Measurements from ENCODE around the gene CSNK1D.

CSNK1D gene

DNA sequence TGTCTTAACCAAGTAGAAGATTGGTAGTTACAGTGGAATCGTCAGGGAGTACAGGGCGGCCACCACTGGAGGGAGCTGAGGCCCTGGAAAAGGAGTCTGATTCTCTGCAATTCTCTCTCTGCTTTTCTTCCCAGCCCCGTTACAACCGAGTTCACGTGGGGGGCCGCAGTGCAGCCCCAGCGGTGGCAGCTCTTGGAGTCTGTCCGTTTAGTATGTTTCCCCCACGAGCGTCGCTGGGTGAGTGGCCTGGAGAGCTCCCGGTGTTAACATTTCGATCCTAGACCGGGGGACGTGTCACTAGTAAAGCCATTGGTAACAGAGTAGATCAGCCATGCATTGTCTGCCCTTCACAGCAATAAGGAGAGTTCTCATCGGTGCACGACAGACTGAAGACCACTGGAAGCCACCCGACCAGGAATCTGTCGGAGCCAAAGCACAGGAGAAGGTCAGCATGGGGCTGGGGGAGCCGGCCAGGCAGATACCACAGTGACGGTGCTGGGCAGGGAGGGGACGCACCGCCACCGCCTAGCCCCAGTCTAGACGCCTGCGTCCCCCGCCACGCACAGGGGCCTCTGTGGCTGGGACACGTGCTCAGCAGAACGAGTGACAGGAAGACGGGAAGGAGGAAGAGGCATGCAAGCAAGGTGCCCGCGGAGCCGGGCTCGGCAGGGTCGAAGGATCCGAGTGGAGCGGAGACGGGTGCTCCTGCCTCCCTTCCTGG is 28.9 kb downstream of the CSNK1D start:
- Mint-ChIP-seq H3K27me3 (no peaks in the 10 kb centered on the region), H3K4me3 (peak overlapping the region in 1 of 2 donors; percentile 13), H3K9me3 (no peaks in the 10 kb centered on the region), H3K4me1 (ENCODE audit: low read depth in 2 of 2) (peaks cover 52% of the 10 kb centered on the region in 2 donors), H3K27ac (peak overlapping the region; percentile 73 to 96), H3K36me3 (ENCODE audit: insufficient read depth) (peaks cover 100% of the 10 kb centered on the region)
- ATAC-seq (replicated peaks) (no peak), DNase-seq (no peak)

DNA sequence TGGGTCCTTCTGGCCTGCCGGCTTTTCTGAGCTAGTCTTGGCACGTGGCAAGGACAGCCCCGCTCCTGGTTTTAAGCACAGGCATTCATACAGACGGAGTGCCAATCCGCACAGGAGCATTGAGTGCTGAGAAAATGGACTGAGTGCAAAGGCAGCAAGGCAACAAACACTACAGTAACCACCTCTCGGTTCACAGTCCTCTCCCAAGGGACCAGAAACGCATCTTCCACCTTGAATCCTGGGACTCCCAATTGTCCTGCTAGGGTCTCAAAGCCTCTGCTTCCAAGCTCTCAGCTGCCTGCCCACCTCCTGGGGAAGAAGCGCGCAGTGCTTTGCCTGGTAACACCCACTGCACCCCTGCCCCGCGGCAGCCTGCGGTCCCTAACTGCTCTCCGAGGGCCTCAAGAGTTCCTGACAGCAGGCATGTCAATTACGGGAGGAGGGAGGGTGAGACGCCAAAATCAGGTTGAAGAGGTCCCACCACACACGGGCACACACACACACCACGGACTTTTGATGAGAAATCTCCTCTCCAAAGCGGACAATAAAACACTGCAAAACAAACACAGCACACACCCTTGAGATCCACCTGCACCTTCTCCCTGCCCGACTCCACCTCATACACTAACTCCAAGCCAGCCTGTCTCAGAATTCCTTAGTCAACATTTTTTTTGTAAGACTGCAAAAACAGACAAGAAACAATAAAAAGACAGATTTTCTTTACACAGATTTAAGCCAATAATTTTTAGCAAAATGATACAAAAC is 29.7 kb downstream of the CSNK1D start:
- Mint-ChIP-seq H3K4me3 (peak overlapping the region in 1 of 2 donors; percentile 13), H3K4me1 (ENCODE audit: low read depth in 2 of 2) (peaks cover 57% of the 10 kb centered on the region in 2 donors), H3K36me3 (ENCODE audit: insufficient read depth) (peaks cover 100% of the 10 kb centered on the region)

DNA sequence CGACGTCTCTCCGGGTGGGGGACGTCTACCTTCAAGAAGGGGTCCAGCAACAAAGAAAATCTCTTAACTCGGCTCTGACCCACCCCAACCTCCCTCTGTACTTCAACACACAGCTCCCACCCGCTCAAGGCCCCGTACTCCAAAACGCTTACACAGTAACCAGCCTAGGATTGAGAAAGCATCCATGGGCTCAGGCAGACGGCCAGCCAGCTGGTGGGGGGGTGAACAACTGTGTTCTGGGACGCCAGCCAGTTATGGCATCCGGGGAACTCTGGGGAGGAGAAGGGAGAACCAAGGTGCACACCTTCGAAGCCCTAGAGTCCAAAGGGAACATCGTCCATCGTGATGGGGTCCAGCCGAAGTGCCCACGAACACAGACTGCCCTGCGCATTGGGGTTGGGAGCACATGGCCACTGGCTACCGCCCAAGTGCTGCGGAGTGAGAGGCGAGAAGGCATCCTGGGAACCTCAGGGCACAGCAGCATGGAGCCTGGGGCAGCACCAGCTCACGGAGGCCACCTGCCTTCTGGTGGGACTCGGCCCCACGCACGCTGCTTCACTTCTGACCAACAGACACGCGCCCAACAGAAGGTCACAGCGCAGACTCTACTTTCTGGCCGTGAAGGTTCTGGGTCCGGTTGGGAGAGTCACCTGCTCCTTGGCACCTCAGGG is 30.4 kb downstream of the CSNK1D start:
- peaks cover 61 to 62% of the 10 kb centered on the region in 2 donors for H3K4me1 Mint-ChIP-seq (ENCODE audit: low read depth in 2 of 2)
- H3K36me3 Mint-ChIP-seq (ENCODE audit: insufficient read depth): peaks cover 100% of the 10 kb centered on the region
- H3K27ac Mint-ChIP-seq: peak overlapping the region in 1 of 2 donors; percentile 96
- ATAC-seq (replicated peaks) (no peak), DNase-seq (no peak)
- no peaks in the 10 kb centered on the region for H3K9me3 Mint-ChIP-seq
- H3K4me3 Mint-ChIP-seq: peak overlapping the region in 1 of 2 donors; percentile 14
- H3K27me3 Mint-ChIP-seq: no peaks in the 10 kb centered on the region

More for the DNA sequence above, 29.7 kb downstream of the CSNK1D start:
- H3K27ac Mint-ChIP-seq: peak overlapping the region; percentile 73 to 96
- no peak for ATAC-seq (replicated peaks)
- H3K27me3 Mint-ChIP-seq: no peaks in the 10 kb centered on the region
- DNase-seq: no peak
- no peaks in the 10 kb centered on the region for H3K9me3 Mint-ChIP-seq

- peak overlapping the region in 1 of 2 donors; percentile 96 for H3K27ac Mint-ChIP-seq
- peak overlapping the region in 1 of 2 donors; percentile 15 for H3K4me3 Mint-ChIP-seq
- H3K4me1 Mint-ChIP-seq (ENCODE audit: low read depth in 2 of 2): peaks cover 58 to 59% of the 10 kb centered on the region in 2 donors
- no peaks in the 10 kb centered on the region for H3K27me3 Mint-ChIP-seq
- H3K36me3 Mint-ChIP-seq (ENCODE audit: insufficient read depth): peaks cover 100% of the 10 kb centered on the region
- DNase-seq: no peak
- H3K9me3 Mint-ChIP-seq: no peaks in the 10 kb centered on the region
- no peak for ATAC-seq (replicated peaks)
Observed at GRCh38 chr17:82242698-82242976, 30.9 kb downstream of the CSNK1D start.

DNA sequence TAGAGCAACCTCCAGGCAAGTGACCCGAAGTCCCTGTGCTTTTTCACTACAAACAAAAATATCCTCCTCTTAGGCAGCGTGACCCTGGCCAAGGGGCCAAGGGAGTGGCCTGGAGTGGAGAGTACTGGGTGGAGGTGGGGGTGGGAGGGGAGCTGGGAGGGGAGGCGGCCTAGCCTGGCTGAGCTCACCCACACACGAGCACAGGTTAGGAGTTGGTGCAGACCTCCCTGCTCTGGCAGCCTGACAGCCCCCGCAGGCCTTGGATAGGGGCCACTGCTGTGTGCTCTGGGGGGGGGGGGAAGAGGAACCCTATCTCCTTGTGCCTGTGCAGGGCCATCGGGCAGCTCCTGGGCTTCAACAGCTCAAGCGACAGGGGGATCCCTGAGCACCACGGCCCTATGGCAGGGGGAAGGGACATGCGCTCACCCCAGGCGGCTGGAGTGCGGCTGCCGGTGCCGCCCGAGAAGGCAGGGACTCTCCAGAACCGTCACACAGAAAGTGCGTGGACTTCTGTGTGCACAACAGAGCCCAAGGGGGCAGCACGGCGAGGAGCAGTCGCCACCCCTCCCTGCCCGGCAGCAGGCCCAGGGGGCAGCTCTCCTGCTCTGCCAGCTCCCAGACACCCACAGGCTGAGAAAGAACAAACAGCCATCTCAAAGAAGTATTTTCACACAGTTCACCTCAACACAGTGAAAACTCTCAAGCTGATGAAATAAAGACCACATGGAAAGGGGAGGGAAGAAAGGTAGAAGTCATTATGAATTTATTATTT is 31.4 kb downstream of the CSNK1D start:
- DNase-seq (no peak), ATAC-seq (replicated peaks) (no peak)
- Mint-ChIP-seq H3K27me3 (no peaks in the 10 kb centered on the region), H3K27ac (peak overlapping the region in 1 of 2 donors; percentile 96), H3K4me1 (ENCODE audit: low read depth in 2 of 2) (peaks cover 53 to 59% of the 10 kb centered on the region in 2 donors), H3K9me3 (no peaks in the 10 kb centered on the region), H3K4me3 (peak overlapping the region in 1 of 2 donors; percentile 53), H3K36me3 (ENCODE audit: insufficient read depth) (peaks cover 100% of the 10 kb centered on the region)

DNA sequence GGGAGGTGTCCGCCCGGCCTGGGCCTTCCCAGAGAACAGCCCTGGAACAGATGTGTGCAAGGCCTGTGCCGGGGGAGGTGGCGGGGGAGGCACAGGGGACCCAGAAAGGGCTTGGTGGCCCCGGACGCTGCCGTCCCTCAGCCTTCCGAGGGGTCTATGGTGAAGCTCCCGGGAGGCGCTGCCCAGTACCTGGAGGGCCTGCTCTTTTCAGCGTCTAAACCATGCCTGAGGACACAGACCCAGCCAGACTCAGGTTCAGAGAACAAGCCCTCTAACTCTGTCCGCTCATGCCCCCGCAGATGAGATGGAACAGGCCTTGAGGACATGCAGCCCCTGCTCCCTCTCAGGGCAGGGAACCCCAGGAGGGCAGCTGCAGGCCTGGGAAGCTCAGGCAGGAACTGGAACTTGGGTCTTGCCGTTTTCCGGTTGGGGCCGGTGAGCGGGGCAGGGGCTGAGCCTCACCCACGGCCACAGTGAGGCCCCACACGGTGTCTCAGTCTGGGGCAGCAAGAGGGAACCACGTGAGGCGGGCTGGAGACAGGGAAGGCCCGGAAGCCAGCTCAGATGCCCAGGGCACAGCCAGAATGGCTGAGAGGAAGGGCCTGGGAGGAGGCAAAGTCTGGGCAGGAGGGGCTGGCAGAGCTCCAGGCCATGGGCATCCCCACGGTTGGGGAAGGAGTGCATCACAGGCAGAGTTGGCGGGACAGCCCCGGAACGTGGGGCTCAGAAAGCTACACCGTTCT is 32.1 kb downstream of the CSNK1D start:
- ATAC-seq (replicated peaks) (peak; percentile 16), DNase-seq (no peak)
- Mint-ChIP-seq H3K36me3 (ENCODE audit: insufficient read depth) (peaks cover 100% of the 10 kb centered on the region), H3K27me3 (no peaks in the 10 kb centered on the region), H3K4me1 (ENCODE audit: low read depth in 2 of 2) (peaks cover 49 to 53% of the 10 kb centered on the region in 2 donors), H3K27ac (peak overlapping the region; percentile 90 to 96), H3K4me3 (peak overlapping the region in 1 of 2 donors; percentile 53), H3K9me3 (no peaks in the 10 kb centered on the region)

DNA sequence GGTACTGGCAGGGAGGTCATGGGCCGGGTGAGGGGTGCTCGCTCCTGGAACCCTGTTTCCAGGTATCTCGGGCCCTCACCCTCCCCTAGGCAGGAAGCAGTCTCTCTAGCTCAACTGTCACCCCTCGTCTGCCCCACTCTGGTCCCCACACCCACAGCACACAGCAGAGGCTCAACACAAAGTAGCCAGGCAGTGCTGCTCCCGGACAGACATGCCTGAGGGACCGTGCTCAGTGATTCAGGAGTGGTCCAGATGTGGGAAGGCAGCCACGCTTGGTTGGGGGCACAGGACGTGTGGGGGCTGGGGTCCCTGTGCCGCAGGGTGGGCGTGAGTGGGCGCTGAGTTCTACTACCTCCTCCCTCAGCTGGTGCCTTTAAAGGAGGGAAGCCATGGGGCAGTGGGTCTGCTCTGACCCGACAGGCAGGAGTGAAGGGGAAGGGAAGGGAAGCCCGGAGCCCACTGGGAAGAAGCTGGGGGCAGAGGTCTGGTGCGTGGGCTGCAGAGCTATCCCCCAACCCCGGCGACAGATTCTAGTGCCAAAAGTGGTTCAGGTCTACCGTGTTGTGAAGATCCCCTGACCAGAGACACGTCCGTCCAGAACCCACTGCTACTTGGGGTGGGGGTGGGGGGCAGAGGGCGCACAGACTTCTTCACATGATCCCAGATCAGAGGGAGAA is 32.9 kb downstream of the CSNK1D start:
- H3K4me3 Mint-ChIP-seq: peak overlapping the region in 1 of 2 donors; percentile 90
- H3K36me3 Mint-ChIP-seq (ENCODE audit: insufficient read depth): peaks cover 100% of the 10 kb centered on the region
- H3K9me3 Mint-ChIP-seq: no peaks in the 10 kb centered on the region
- DNase-seq (no peak), ATAC-seq (replicated peaks) (no peak)
- peaks cover 46 to 54% of the 10 kb centered on the region in 2 donors for H3K4me1 Mint-ChIP-seq (ENCODE audit: low read depth in 2 of 2)
- H3K27ac Mint-ChIP-seq: peak overlapping the region; percentile 90 to 96
- H3K27me3 Mint-ChIP-seq: no peaks in the 10 kb centered on the region

DNA sequence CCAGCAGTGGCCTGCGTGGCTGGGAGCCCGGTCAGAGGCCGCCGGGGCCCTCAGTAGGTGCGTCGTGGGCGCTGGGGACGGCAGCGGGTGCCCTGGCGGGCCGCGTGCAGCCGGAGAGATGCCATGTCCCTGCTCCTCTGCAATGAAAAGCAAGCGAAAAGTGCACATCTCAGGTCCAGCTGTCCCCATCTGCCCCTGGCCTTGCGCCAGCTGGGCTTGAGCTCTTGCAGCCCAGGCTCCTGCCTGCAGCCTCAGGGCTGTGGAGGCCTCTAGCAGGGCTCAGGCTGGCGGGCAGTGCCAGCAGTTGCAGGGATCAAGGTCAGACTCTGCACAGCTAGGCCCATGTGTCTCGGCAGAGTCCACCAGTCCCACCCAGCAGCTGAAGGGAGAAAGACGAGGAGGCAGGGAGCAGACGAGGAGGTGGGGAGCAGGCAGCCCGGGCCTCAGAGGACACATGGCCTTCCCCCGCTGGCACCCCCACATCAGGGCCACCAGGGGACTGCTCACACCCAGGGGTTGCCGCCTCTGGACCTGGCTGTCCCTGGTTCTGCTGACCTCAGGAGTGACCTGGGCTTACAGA is 33.5 kb downstream of the CSNK1D start:
- Mint-ChIP-seq H3K27me3 (no peaks in the 10 kb centered on the region), H3K4me3 (peak overlapping the region in 1 of 2 donors; percentile 90), H3K4me1 (ENCODE audit: low read depth in 2 of 2) (peaks cover 43 to 53% of the 10 kb centered on the region in 2 donors), H3K9me3 (no peaks in the 10 kb centered on the region), H3K27ac (peak overlapping the region; percentile 90 to 96), H3K36me3 (ENCODE audit: insufficient read depth) (peaks cover 96% of the 10 kb centered on the region)
- ATAC-seq (replicated peaks) (no peak), DNase-seq (no peak)

GRCh38 chr17:82239401-82239925 is 34.0 kb downstream of the CSNK1D start:
- no peaks in the 10 kb centered on the region for H3K27me3 Mint-ChIP-seq
- peak overlapping the region; percentile 90 to 96 for H3K27ac Mint-ChIP-seq
- peaks cover 96% of the 10 kb centered on the region for H3K36me3 Mint-ChIP-seq (ENCODE audit: insufficient read depth)
- H3K4me3 Mint-ChIP-seq: peak overlapping the region; percentile 84 to 90
- peaks cover 38 to 49% of the 10 kb centered on the region in 2 donors for H3K4me1 Mint-ChIP-seq (ENCODE audit: low read depth in 2 of 2)
- DNase-seq (no peak), ATAC-seq (replicated peaks) (no peak)
- H3K9me3 Mint-ChIP-seq: no peaks in the 10 kb centered on the region

DNA sequence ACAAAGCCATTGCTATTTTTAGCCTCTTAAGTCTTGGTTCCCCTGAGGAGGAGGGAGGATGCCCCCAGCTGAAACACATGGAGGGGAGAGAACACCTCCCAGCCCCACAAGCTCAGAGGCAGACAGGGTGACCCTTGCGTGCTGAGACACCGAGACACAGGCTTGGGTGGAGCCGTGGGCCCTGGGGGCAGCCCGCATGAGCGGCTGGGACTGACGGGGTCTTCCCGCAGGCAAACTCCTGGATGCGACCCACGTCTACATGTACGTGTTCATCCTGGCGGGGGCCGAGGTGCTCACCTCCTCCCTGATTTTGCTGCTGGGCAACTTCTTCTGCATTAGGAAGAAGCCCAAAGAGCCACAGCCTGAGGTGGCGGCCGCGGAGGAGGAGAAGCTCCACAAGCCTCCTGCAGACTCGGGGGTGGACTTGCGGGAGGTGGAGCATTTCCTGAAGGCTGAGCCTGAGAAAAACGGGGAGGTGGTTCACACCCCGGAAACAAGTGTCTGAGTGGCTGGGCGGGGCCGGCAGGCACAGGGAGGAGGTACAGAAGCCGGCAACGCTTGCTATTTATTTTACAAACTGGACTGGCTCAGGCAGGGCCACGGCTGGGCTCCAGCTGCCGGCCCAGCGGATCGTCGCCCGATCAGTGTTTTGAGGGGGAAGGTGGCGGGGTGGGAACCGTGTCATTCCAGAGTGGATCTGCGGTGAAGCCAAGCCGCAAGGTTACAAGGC is 34.9 kb downstream of the CSNK1D start:
- no peaks in the 10 kb centered on the region for H3K9me3 Mint-ChIP-seq
- H3K4me1 Mint-ChIP-seq (ENCODE audit: low read depth in 2 of 2): peaks cover 30 to 43% of the 10 kb centered on the region in 2 donors
- H3K27me3 Mint-ChIP-seq: no peaks in the 10 kb centered on the region
- peaks cover 96% of the 10 kb centered on the region for H3K36me3 Mint-ChIP-seq (ENCODE audit: insufficient read depth)
- ATAC-seq (replicated peaks): peak; percentile 60
- H3K27ac Mint-ChIP-seq: peak overlapping the region; percentile 92 to 96
- peak overlapping the region; percentile 84 to 90 for H3K4me3 Mint-ChIP-seq
- peak; percentile 57 to 64 (median 63) for DNase-seq

- peak overlapping the region; percentile 84 to 90 for H3K4me3 Mint-ChIP-seq
- DNase-seq (no peak), ATAC-seq (replicated peaks) (no peak)
- H3K36me3 Mint-ChIP-seq (ENCODE audit: insufficient read depth): peaks cover 96% of the 10 kb centered on the region
- H3K27me3 Mint-ChIP-seq: no peaks in the 10 kb centered on the region
- no peaks in the 10 kb centered on the region for H3K9me3 Mint-ChIP-seq
- H3K4me1 Mint-ChIP-seq (ENCODE audit: low read depth in 2 of 2): peaks cover 30 to 43% of the 10 kb centered on the region in 2 donors
- H3K27ac Mint-ChIP-seq: peak overlapping the region; percentile 92 to 96
Observed at GRCh38 chr17:82237746-82238471, 35.6 kb downstream of the CSNK1D start.
